Cardiac muscle cell (in vitro differentiated cells and primary cell): ENCODE measurements around the gene ZNF577. TPM values are rescaled to one million over a fixed set of nuclear protein-coding genes. Genes with fewer than 3 reads are reported as not detected.

Experiments
- DNase-seq, 2 donors: peaks; one replicate each; pipeline versions ENCODE4 v3.0.0 to v3.0.0-alpha.2; 2010 to 2017; ENCODE audit warnings: low read depth in 1 of 2, low spot score in 1 of 2
- H3K27ac ChIP-seq: fragments of 200-600 bp; sonication (generic); 2 replicates; pipeline ENCODE4 v1.5.1; 2016
- H3K27me3 ChIP-seq: fragments of 200-600 bp; sonication (generic); 2 replicates; pipeline ENCODE4 v1.6.0; 2016; ENCODE audit warnings: control low read depth
- H3K36me3 ChIP-seq: fragments of 200-600 bp; sonication (generic); 2 replicates; pipeline ENCODE4 v1.5.1; 2016; ENCODE audit warnings: control low read depth
- H3K4me1 ChIP-seq: fragments of 200-600 bp; sonication (generic); 2 replicates; pipeline ENCODE4 v1.8.1; 2017; ENCODE audit warnings: low read depth, mild to moderate bottlenecking, mixed run types
- H3K4me3 ChIP-seq: fragments of 200-600 bp; sonication (generic); 2 replicates; pipeline ENCODE4 v1.5.1; 2016; ENCODE audit warnings: mild to moderate bottlenecking
- H3K9me3 ChIP-seq: fragments of 200-600 bp; sonication (generic); 2 replicates; pipeline ENCODE4 v1.5.1; 2017; ENCODE audit warnings: low read depth, mild to moderate bottlenecking, control low read depth
- polyA plus RNA-seq: library from polyadenylated mRNA; unstranded; fragments of >200 nt; fragmentation: Nextera tagmentation; extraction: Ambion mirVana; gene quantifications from 2 replicates; pipeline ENCODE4 v1.2.1, GENCODE V29; 2016
- total RNA-seq: library from RNA; depleted of rRNA; stranded (reverse); fragments of >200 nt; gene quantifications from 2 replicates; pipeline ENCODE4 v1.2.3, GENCODE V29; 2016
- TF ChIP-seq, protein P1 (sequence below): IDR thresholded peaks from 2 replicates; pipeline ENCODE4 v1.5.1; 2012; ENCODE audit warnings: low read depth, mild to moderate bottlenecking, low read length

ZNF577 gene
- total and polyA plus RNA-seq, 2 experiments from 2014 or later = 31.6 to 39.0 TPM

DNA sequence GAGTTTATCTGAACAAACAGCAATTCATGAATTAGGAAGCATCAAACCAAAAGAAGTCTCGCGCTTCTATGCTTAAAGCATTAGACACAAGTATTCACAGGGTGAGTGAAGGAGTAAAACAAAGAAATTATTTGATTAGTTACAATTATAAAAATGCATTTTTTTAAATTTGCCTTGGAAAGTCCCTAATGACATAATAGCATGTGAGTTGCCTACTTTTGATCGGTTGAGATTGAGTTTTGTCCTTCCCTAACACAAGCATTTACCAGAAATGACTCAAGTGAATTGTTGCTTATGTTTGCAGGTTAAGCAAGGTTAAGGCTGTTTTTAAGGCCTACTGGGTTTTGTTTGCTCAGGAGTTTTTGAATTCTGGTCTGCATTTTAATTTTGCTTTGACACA lies 17.5 kb upstream of the ZNF577 start:
- DNase-seq = no peak
- TF ChIP-seq, protein P1, sequence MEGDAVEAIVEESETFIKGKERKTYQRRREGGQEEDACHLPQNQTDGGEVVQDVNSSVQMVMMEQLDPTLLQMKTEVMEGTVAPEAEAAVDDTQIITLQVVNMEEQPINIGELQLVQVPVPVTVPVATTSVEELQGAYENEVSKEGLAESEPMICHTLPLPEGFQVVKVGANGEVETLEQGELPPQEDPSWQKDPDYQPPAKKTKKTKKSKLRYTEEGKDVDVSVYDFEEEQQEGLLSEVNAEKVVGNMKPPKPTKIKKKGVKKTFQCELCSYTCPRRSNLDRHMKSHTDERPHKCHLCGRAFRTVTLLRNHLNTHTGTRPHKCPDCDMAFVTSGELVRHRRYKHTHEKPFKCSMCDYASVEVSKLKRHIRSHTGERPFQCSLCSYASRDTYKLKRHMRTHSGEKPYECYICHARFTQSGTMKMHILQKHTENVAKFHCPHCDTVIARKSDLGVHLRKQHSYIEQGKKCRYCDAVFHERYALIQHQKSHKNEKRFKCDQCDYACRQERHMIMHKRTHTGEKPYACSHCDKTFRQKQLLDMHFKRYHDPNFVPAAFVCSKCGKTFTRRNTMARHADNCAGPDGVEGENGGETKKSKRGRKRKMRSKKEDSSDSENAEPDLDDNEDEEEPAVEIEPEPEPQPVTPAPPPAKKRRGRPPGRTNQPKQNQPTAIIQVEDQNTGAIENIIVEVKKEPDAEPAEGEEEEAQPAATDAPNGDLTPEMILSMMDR = no peak
- Histone ChIP-seq H3K4me1 (peaks cover 3% of the 10 kb centered on the region), H3K9me3 (no peaks in the 10 kb centered on the region), H3K4me3 (peak overlapping the region; percentile 86), H3K36me3 (peaks cover under 1% of the 10 kb centered on the region), H3K27ac (no peak overlapping the region), H3K27me3 (no peaks in the 10 kb centered on the region)

DNA sequence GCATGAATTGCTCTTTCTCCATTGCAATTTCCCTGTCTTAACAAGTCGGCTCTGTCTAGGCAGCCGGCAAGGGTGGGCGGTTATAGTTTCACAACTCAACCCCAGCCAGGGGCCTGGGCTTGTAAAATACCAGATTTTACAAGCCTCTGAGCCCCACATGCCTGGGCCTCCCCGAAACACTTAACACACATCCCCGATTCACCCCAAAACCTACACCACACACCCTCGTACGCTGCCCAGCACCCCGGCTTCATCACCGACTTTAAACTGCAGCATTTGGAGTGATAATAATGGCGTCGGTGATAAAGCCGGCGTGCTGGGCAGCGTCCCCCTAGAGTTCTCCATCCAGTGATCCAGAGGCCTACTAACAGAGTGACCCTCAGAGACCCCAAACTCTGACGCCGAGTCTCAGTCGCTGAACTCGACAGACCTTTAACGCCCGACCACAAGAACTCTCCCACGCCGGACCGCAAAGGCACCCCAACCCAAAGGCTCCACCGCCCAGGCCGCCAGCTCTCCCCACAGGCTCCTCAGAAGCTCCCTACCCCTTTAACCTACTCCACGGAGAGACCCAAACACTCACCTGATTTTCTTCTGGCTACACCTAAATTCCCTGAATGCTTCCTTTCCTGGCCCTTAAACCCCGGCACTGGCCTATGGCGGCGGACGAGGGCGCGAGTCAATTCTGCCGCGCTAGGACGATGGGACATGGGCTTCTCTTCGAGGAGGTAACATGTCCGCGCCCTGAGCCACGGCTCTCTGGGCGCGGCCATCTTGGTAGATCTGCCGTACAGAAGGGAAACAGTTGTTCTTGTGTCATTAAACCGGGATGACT lies 16.8 kb upstream of the ZNF577 start, which contains the start of gene ZNF649:
ZNF649 (minus strand) TSS at position 687 of the 835 bp plus-strand sequence. CDS start 4,910 bp downstream, outside the sequence.
- no peaks in the 10 kb centered on the region for H3K9me3 ChIP-seq
- H3K36me3 ChIP-seq = peaks cover 7% of the 10 kb centered on the region
- H3K27me3 ChIP-seq = no peaks in the 10 kb centered on the region
- peak; percentile 88 to 91 for DNase-seq
- H3K4me1 ChIP-seq = peaks cover 3% of the 10 kb centered on the region
- H3K4me3 ChIP-seq = peak within 1 kb of the TSS; percentile 86
- TF ChIP-seq, protein P1 = peak; percentile 17
- H3K27ac ChIP-seq = peak within 1 kb of the TSS; percentile 93

DNA sequence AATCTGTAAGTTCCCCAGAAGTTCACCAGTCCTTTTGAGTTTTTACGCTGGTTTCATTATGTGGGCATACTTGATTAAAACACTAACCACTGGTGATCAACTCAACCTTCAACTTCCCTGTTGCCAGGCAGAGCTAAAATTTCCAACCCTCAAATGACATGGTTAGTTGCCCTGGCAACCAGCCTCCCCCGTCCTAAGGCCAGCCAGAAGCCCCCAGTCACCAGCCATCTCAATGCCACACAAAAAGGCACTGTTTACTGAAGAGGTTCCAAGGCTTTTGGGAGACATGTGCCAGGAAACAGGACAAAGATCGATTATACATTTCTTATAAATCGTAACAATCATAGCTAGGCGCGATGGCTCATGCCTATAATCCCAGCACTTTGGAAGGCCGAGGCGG lies 15.4 kb upstream of the ZNF577 start:
- Histone ChIP-seq H3K4me1 (peaks cover 3% of the 10 kb centered on the region), H3K36me3 (peaks cover 19% of the 10 kb centered on the region), H3K27ac (peak overlapping the region; percentile 93), H3K4me3 (peak overlapping the region; percentile 86), H3K27me3 (no peaks in the 10 kb centered on the region), H3K9me3 (peaks cover 4% of the 10 kb centered on the region)
- no peak for DNase-seq
- TF ChIP-seq, protein P1 = no peak

DNA sequence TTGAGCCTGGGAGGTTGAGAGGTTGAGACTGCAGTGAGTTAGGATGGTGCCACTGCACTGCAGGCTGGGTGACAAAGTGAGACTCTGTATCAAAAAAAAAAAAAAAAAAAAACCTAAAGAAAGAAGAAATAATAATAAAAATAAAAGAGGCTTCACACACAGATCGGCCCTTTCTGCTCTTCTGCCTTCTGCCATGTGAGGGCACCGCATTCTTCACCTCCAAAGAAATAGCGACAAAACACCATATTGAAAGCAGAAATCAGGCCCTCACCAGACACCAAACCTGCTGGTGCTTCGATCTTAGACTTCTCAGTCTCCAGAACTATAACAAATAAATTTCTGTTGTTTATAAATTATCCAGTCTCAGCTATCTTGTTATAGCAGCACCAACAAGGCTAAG lies 14.1 kb upstream of the ZNF577 start:
- peaks cover 3% of the 10 kb centered on the region for H3K4me1 ChIP-seq
- no peaks in the 10 kb centered on the region for H3K27me3 ChIP-seq
- H3K36me3 ChIP-seq = peaks cover 28% of the 10 kb centered on the region
- TF ChIP-seq, protein P1 = no peak
- DNase-seq = no peak
- no peak overlapping the region for H3K4me3 ChIP-seq
- H3K27ac ChIP-seq = no peak overlapping the region
- peaks cover 4% of the 10 kb centered on the region for H3K9me3 ChIP-seq

DNA sequence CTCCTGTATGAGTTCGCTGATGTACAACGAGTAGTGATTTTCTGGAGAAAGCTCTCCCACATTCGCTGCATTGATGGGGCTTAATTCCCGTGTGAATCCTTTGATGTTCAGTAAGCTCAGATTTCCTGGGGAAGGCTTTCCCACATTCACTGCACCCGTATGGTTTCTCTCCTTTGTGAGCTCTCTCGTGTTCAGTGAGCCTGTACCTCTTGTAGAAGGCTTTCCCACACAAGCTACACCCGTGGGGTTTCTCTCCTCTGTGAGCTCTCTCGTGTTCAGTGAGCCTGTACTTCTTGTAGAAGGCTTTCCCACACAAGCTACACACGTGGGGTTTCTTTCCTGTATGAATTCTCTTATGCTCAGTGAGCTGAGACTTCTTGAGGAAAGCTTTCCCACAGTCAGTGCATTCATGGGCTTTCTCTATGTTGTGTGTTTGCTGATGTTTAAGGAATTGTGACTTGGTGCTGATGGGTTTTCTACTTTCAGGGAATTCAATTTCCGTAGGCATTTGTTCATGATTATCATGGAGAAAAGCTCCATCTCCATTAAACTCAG lies 3.5 kb upstream of the ZNF577 start:
- no peak for DNase-seq
- H3K27ac ChIP-seq = no peak overlapping the region
- H3K27me3 ChIP-seq = no peaks in the 10 kb centered on the region
- H3K4me3 ChIP-seq = no peak overlapping the region
- peaks cover 11% of the 10 kb centered on the region for H3K9me3 ChIP-seq
- peaks cover 4% of the 10 kb centered on the region for H3K4me1 ChIP-seq
- H3K36me3 ChIP-seq = peaks cover 69% of the 10 kb centered on the region
- TF ChIP-seq, protein P1 = no peak
